HFF-Myc (cell line): ENCODE data around the gene IL23A.
"Not testable (repeated sequence)": the region's sequence is repeated elsewhere in the genome, so short reads cannot be mapped to it uniquely, and the experiment has no call there.

Experiments used
- DNase-seq: peaks from one replicate; pipeline ENCODE4 v3.0.0-alpha.2; 2011; ENCODE audit warnings: low read depth; ENCODE audit errors: extremely low read depth
- H3K4me3 ChIP-seq: replicated peaks from 2 replicates; pipeline ENCODE4 v1.5.1; 2011; ENCODE audit warnings: low read depth, mild to moderate bottlenecking, control low read depth, low read length
- TF ChIP-seq, protein P1 (sequence below): IDR thresholded peaks from 2 replicates; pipeline ENCODE4 v1.5.1; 2012; ENCODE audit warnings: mild to moderate bottlenecking, low read depth, low read length, control low read depth; ENCODE audit errors: missing control alignments

IL23A gene

GRCh38 chr12:56311003-56311402 lies 27.7 kb upstream of the IL23A start:
- DNase-seq = no peak
- TF ChIP-seq, protein P1, sequence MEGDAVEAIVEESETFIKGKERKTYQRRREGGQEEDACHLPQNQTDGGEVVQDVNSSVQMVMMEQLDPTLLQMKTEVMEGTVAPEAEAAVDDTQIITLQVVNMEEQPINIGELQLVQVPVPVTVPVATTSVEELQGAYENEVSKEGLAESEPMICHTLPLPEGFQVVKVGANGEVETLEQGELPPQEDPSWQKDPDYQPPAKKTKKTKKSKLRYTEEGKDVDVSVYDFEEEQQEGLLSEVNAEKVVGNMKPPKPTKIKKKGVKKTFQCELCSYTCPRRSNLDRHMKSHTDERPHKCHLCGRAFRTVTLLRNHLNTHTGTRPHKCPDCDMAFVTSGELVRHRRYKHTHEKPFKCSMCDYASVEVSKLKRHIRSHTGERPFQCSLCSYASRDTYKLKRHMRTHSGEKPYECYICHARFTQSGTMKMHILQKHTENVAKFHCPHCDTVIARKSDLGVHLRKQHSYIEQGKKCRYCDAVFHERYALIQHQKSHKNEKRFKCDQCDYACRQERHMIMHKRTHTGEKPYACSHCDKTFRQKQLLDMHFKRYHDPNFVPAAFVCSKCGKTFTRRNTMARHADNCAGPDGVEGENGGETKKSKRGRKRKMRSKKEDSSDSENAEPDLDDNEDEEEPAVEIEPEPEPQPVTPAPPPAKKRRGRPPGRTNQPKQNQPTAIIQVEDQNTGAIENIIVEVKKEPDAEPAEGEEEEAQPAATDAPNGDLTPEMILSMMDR = no peak
- no peak overlapping the region for H3K4me3 ChIP-seq

DNA sequence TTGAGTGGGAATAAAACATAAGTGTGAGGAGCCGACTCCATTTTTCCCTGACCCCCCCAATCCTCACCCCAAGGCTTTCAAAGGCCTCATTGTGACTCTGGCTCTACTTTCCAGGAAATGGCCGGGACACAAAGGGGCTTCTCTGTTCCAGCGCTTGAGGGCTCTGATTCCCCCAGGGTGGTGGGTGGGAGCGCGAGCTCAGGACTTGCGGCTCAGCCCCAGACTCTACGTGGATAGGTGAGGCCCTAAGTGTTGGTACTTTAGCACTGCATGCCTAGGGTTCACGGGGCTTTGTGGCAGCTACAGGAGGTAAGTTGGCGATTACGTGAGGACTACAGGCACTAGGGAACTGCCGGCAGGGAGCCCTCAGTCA lies 23.4 kb upstream of the IL23A start:
- DNase-seq = no peak
- H3K4me3 ChIP-seq = peak overlapping the region; percentile 82
- TF ChIP-seq, protein P1 = no peak

DNA sequence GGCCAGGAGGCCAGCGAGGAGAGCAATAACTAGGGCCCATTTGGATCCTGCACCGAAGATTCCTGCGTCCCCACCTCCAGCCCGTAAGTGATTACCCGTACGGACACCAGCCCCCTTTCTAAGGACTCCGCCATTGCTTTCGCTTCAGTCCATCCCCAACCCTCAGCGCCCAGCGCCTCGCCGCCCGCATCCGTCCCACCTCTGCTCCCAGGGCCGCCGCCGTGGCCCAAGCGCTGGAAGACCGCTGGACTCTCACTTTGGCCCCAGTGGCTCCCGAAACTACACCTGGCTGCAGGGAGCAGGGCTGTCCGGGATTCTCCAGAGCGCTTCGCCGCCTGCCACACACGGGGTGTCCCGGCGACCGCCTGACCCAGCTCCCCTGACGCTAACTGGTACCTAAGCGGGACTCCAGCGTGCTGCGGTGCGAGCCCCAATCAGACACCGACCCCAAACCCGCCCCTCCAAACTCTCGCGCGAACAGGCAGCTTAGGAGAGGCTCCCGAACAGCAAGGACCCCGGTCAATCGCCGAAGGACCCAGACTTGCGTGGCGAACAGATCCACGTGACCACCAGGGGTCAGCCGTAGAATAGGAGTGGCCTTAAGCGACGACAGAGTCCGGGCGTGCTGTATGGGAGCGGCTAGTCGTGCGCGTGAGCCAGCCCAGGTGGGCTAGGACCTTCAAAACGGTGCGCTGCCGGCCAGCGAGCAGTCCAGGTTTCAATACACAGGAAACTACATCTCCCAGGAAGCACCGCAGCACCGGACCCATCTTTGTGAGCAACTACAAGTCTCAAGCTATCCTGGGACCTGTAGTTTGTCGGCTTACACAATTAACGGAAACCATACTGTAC lies 22.8 kb upstream of the IL23A start, which contains the start of gene CNPY2:
Gene CNPY2, minus strand, starts transcription at position 367 of the 852 bp plus-strand sequence. CDS start 771 bp downstream, outside the sequence.
- peak; percentile 94 for DNase-seq
- peak within 1 kb of the TSS; percentile 82 for H3K4me3 ChIP-seq
- TF ChIP-seq, protein P1 = no peak

DNA sequence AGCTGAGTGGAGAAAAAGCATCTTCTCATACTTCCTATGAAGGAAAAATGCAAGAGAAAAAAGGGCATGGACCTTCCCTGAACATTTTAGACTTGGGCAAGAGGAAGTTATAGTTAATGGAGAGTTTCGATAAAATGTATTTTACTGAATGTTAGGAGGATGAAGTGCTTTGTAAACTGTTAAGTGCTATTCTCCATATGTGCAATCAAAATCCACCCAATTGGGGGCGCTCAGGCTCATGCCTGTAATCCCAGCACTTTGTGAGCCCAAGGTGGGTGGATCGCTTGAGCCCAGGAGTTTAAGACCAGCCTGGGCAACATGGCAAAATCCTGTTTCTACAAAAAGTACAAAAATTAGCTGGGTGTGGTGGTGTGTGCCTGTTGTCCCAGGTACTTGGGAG lies 21.0 kb upstream of the IL23A start:
- H3K4me3 ChIP-seq = no peak overlapping the region
- TF ChIP-seq, protein P1 = no peak
- DNase-seq = no peak

DNA sequence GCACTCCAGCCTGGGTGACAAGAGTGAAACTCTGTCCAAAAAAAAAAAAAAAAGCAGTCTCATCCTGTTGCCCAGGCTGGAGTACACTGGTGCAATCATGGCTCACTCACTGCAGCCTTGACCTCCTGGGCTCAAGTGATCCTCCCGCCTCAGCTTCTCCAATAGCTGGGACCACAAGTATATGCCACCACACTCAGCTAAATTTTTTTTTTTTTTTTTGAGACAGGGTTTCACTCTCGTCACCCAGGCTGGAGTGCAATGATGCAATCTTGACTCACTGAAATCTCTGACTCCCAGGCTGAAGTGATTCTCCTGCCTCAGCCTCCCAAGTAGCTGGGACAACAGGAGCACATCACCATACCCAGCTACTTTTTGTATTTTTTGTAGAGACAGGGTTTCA lies 17.7 kb upstream of the IL23A start:
- H3K4me3 ChIP-seq = no peak overlapping the region
- TF ChIP-seq, protein P1 = no peak
- no peak for DNase-seq

- DNase-seq, H3K4me3 ChIP-seq: not testable (repeated sequence)
Observed at GRCh38 chr12:56321610-56322009, 17.1 kb upstream of the IL23A start.

GRCh38 chr12:56324206-56324605 lies 14.5 kb upstream of the IL23A start:
- DNase-seq = no peak
- TF ChIP-seq, protein P1 = no peak
- no peak overlapping the region for H3K4me3 ChIP-seq
